ENCODE data around the gene BNIPL. TPM values are rescaled to one million over a fixed set of nuclear protein-coding genes. Genes with fewer than 3 reads are reported as not detected.

Gene BNIPL
- total and polyA plus RNA-seq, 2 of the 13 experiments (the other 11 are each of a cell fraction or from before 2014, with no cell fraction given) = 0.40 to 1.1 TPM

GRCh38 chr1:151009674-151010345 lies 26.6 kb upstream of the BNIPL start:
- H3K4me1 ChIP-seq (ENCODE audit: insufficient read depth, low read length) = peaks cover 78% of the 10 kb centered on the region
- peak overlapping the region; percentile 93 for H3K4me2 ChIP-seq (ENCODE audit: low read depth, low read length)
- peaks cover 28% of the 10 kb centered on the region for H3K79me2 ChIP-seq (ENCODE audit: insufficient read depth, low read length)
- no peaks in the 10 kb centered on the region for H3K36me3 ChIP-seq (replicated peaks in 1 of 2; ENCODE audit: control insufficient read depth in 1 of 2, insufficient read depth in 2 of 2, low read length in 2 of 2)
- H3K27ac ChIP-seq (ENCODE audit: extremely low read length, insufficient read depth, low read length) = peak overlapping the region; percentile 100
- DNase-seq (ENCODE audit: low spot score) = no peak
- H3K9ac ChIP-seq (ENCODE audit: insufficient read depth, low read depth, low read length) = peak overlapping the region; percentile 98
- 96% methylated on average over 8 of the region's 8 CpGs for WGBS (ENCODE audit: low lambda C conversion rate)
- H3K9me3 ChIP-seq (ENCODE audit: low read length) = no peaks in the 10 kb centered on the region
- ChIA-PET POLR2A (no interaction called here), CTCF (ENCODE audit: low intra/inter-chr PET ratio, low total read pairs) (no interaction called here)
- H4K20me1 ChIP-seq (ENCODE audit: insufficient read depth, low read length) = no peaks in the 10 kb centered on the region
- intact Hi-C loops (cut with micrococcal nuclease; ENCODE audit: unreplicated experiment) = loop anchor here (5.0 kb wide), 3 partner anchors 37 to 137 kb away; partner anchors contain the start of genes C1orf56, CERS2 and SEMA6C
- no peaks in the 10 kb centered on the region; a peak in 1 of 5 replicates for H3K27me3 ChIP-seq (ENCODE audit: control insufficient read depth in 1 of 2, insufficient read depth in 2 of 2, low read length in 2 of 2)
- peak overlapping the region in 2 of 3 experiments; percentile 91 to 99; a peak in 3 of 6 replicates for H3K4me3 ChIP-seq (replicated peaks in 1 of 3; ENCODE audit: insufficient read depth in 1 of 3, low read depth in 2 of 3, low read length in 3 of 3)
- no peak overlapping the region for H2AFZ ChIP-seq (ENCODE audit: low read length)
- FAIRE-seq = no peak
- no peak for ATAC-seq
- in situ Hi-C loops (cut with HindIII; ENCODE audit: extremely low pct_ligation_motif_present, low pct_unique_long_range_greater_than_20kb) = no loop called here
- TF ChIP-seq DMAP1 (CRISPR knock-in tag; IDR thresholded peaks at IDR 0.05) (no peak), U2AF1 (optimal IDR thresholded peaks at IDR 0.05; ENCODE audit: low read depth, low read length) (no peak), ZNF234 (CRISPR knock-in tag; conservative IDR thresholded peaks at IDR 0.05) (no peak)
- BruUV-seq (replicated peaks) = no TSS peak

DNA sequence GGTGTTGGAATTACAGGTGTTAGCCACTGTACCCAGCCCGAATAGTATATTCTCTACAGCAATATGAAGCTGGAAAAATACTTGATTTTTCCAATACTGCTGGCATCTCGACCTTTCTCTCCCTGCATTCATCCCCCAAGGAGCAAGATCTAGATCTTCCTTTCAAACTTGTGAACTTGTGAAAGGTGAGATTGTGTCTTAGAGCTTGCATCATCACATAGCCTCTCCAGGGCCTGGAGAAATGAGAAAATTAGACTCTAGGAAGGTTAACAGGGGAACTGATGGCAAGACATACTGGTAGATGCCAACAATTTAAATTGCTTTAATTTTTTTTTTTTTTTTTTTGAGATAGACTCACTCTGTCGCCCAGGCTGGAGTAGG lies 26.1 kb upstream of the BNIPL start:
- Histone ChIP-seq H3K9me3 (ENCODE audit: low read length) (no peaks in the 10 kb centered on the region), H2AFZ (ENCODE audit: low read length) (no peak overlapping the region), H4K20me1 (ENCODE audit: insufficient read depth, low read length) (no peaks in the 10 kb centered on the region), H3K4me1 (ENCODE audit: insufficient read depth, low read length) (peaks cover 76% of the 10 kb centered on the region), H3K36me3 (replicated peaks in 1 of 2; ENCODE audit: control insufficient read depth in 1 of 2, insufficient read depth in 2 of 2, low read length in 2 of 2) (no peaks in the 10 kb centered on the region), H3K4me2 (ENCODE audit: low read depth, low read length) (no peak overlapping the region), H3K27me3 (ENCODE audit: control insufficient read depth in 1 of 2, insufficient read depth in 2 of 2, low read length in 2 of 2) (no peaks in the 10 kb centered on the region; a peak in 1 of 5 replicates), H3K9ac (ENCODE audit: insufficient read depth, low read depth, low read length) (no peak overlapping the region), H3K79me2 (ENCODE audit: insufficient read depth, low read length) (peaks cover 25% of the 10 kb centered on the region), H3K27ac (ENCODE audit: extremely low read length, insufficient read depth, low read length) (no peak overlapping the region), H3K4me3 (replicated peaks in 1 of 3; ENCODE audit: insufficient read depth in 1 of 3, low read depth in 2 of 3, low read length in 3 of 3) (no peak overlapping the region)
- intact Hi-C loops (cut with micrococcal nuclease; ENCODE audit: unreplicated experiment) = loop anchor here (5.0 kb wide), 1 partner anchor 137 kb away; the partner anchor contains the start of gene SEMA6C
- DNase-seq (ENCODE audit: low spot score) (no peak), FAIRE-seq (no peak), ATAC-seq (no peak)
- CTCF ChIA-PET (ENCODE audit: low intra/inter-chr PET ratio, low total read pairs) = no interaction called here
- BruUV-seq (replicated peaks) = no TSS peak
- 94% methylated on average over 3 of the region's 3 CpGs for WGBS (ENCODE audit: low lambda C conversion rate)
- in situ Hi-C loops (cut with HindIII; ENCODE audit: extremely low pct_ligation_motif_present, low pct_unique_long_range_greater_than_20kb) = no loop called here
- POLR2A ChIA-PET = no interaction called here
- TF ChIP-seq RXRB (CRISPR knock-in tag; IDR thresholded peaks at IDR 0.05; ENCODE audit: borderline replicate concordance) (no peak), FLYWCH1 (CRISPR knock-in tag; IDR thresholded peaks at IDR 0.05) (no peak), JUN (CRISPR knock-in tag; IDR thresholded peaks at IDR 0.05) (no peak), TRIM24 (CRISPR knock-in tag; IDR thresholded peaks at IDR 0.05) (no peak), ZNF138 (CRISPR knock-in tag; IDR thresholded peaks at IDR 0.05; ENCODE audit: low read depth) (no peak), TEAD2 (CRISPR knock-in tag; IDR thresholded peaks at IDR 0.05) (no peak), ZNF512B (CRISPR knock-in tag; IDR thresholded peaks at IDR 0.05; ENCODE audit: borderline replicate concordance) (no peak), SP2 (CRISPR knock-in tag; IDR thresholded peaks at IDR 0.05) (no peak), ZNF501 (CRISPR knock-in tag; IDR thresholded peaks at IDR 0.05) (no peak), ZBTB20 (CRISPR knock-in tag; IDR thresholded peaks at IDR 0.05; ENCODE audit: borderline replicate concordance, low read depth) (no peak)
- TF ChIP-seq, protein P1, sequence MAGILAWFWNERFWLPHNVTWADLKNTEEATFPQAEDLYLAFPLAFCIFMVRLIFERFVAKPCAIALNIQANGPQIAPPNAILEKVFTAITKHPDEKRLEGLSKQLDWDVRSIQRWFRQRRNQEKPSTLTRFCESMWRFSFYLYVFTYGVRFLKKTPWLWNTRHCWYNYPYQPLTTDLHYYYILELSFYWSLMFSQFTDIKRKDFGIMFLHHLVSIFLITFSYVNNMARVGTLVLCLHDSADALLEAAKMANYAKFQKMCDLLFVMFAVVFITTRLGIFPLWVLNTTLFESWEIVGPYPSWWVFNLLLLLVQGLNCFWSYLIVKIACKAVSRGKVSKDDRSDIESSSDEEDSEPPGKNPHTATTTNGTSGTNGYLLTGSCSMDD (CRISPR knock-in tag; IDR thresholded peaks at IDR 0.05) = no peak
